Sciatic nerve (tissue), 2 donors: ENCODE measurements around the gene CAP1. TPM values are rescaled to one million over a fixed set of nuclear protein-coding genes. Genes with fewer than 3 reads are reported as not detected.
A peak's percentile ranks its signal among the peaks of the same experiment; 100 is the strongest.
"Not testable (repeated sequence)": the region's sequence is repeated elsewhere in the genome, so short reads cannot be mapped to it uniquely, and the experiment has no call there.

Source experiments
- ATAC-seq: fragments of 200-7000 bp; cut with Tn5 transposase; one replicate; pipeline ENCODE4 v1.9.1; 2020; ENCODE audit warnings: mild to moderate bottlenecking, moderate library complexity
- DNase-seq: peaks from one replicate; pipeline ENCODE4 v3.0.0-alpha.2; 2020; ENCODE audit warnings: low spot score
- intact Hi-C: fragments of 100-400 bp; cut with DNase I; formaldehyde crosslinking; loops from one replicate; pipeline ENCODE4 v1.14.2; 2022
- total RNA-seq: library from RNA; stranded (reverse); fragmentation: NEBNext Ultra II Directional; extraction: Animal tissue kit (Norgen Biotek cat#: 25700); gene quantifications from one replicate; pipeline ENCODE4 v1.2.1, GENCODE V29; 2021
- donor health status: DM: no; HTN: no; CAD: no.
- donor health status: DM: no; HTN: no; CAD: no.

The CAP1 gene
- total RNA-seq, 1 donor from 2014 or later: 359 TPM

DNA sequence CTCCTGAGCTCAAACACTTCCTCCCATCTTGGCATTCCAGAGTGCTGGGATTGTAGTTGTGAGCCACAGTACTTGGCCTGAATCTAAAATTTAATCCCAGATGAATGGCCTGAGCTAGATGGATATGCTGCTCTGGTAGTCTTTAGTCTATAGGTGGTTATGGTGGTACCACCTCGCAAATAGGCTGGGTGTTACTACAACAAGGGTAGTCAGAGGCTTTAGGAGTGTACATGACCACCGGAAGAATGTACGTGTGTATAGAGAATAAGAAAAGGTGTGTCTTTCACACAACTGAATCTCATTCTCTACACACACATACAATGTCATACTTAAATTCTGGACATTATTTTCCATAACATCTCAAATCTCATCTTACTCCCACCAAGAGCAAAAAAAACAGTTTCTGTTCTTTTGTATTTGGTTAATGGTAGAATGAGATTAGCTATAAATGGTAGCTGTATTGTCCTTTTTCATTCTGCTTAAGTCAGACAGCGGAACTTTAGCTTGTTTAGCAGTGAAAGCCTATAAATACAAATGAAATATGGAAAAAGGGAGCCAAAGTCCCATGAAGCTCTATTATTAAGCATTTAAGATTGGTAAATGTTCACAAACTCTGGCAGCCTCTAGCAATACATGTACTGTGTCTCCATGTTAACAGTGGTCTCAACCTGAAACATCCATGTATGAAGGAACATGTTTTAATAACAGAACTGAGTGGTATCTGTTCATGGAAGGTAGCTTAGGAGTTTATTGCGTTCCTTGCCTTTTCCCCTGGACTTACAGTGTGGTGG, 16.2 kb downstream of the CAP1 start:
- intact Hi-C loops: no loop called here
- ATAC-seq (no peak), DNase-seq (no peak)

DNA sequence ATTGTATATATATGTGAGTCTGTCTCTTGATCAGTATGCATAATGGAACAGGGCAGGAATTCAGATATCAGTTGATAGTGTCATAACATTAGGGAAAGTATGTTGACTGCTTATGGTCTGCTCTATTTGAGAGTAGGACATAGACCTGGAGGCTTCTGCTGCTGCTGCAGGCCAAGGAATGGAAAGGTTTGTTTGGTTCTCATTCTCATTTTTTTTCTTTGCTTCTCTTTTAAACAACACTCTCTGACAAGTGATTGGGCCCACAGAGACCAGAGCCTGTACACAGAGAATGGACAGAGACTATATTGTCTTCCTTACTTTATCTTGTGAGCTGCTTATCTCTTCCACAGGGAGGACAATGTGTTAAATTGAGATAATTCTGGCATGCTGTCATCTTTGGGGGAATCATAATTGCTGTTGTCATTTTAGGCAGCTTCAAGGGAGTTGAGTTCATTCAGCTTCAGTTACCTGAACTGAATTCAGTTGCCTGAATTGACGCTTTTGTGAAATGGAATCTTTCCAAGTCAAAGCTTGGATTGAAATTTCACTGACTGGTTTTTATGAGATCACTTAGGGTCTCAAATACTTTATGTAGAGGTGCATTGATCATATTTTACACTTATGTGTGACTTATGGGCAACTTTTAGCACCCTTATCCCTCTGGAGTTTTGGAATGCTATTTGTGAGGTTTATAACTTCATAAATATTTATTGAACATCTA, 16.9 kb downstream of the CAP1 start:
- intact Hi-C loops: no loop called here
- DNase-seq: no peak
- no peak for ATAC-seq

DNA sequence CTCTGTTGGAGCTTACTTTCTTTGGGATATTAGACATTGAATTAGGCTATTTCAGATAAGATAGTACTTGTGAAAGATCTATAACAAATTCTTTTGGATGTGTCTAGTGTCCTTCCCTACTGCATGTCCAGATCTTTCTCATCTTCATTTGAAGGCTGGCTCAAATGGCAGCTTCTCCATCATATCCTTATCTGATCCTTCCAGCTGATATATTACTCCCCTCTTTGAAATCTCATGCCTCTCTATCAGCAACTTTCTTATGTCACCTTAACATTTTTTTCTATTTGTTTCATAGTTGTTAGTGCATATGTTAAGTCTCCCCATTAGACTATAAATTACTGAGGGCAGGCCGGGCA, 17.5 kb downstream of the CAP1 start:
- ATAC-seq: no peak
- intact Hi-C loops: no loop called here

DNA sequence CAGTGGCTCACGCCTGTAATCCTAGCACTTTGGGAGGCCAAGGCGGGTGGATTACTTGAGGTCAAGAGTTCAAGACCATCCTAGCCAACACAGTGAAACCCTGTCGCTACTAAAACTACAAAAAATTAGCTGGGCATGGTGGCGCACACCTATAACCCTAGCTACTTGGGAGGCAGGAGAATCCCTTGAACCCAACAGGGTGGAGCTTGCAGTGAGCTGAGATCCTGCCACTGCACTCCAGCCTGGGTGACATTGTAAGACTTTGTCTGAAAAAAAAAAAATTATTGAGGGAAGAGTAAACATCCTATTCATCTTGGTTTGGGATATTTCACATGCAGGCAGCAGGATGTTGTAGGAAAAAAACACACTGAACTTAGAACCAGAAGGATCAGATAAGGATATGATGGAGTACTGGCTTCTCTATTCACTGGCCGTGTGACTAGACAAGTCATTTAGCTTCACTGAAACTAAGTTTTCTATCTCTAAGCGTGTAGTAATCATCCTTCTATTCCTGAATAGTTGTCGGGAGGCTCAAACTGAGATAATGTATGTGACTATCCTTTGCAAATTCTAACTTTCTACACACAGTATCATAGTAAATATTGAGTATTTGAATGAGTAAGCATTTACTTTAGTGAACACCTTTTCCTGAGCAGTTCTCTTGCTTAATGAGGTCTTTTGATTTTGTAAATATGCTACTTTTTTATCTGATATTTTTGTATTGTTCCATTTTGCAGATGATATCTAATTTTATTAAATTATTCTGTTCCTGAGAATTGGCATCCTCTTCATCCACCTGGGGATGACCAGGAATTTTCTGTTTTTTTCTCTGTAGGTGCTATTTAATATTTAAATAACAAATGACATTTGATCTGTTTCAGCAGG, 18.2 kb downstream of the CAP1 start:
- DNase-seq: no peak
- intact Hi-C loops: no loop called here
- no peak for ATAC-seq

More for the DNA sequence above, 17.5 kb downstream of the CAP1 start:
- DNase-seq: no peak

DNA sequence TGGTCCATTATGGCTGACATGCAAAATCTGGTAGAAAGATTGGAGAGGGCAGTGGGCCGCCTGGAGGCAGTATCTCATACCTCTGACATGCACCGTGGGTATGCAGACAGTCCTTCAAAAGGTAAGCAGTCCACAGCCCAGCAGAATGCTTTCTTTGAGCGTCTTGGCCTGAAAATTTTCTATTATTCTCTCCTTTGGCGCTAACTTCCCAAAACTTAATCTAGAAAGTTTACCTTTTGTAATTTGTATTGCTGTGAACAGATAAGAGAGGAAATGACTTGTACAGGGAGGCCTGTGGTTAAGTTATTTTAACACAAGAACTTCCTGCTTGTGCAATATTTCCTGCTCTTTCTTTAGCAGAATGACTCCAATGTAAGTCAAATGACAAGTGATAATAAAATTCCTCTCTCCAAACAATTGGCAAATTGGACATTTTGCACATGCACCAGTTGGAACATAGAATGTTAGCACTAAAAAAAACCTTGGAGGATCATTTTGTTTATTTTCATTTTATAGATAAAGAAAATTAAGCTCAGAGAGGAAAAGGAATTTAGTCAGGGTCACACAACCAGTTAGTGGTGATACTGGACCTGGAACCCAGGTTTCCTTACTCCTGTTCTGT, 18.9 kb downstream of the CAP1 start:
- DNase-seq: no peak
- intact Hi-C loops: no loop called here
- ATAC-seq: peak; percentile 56

DNA sequence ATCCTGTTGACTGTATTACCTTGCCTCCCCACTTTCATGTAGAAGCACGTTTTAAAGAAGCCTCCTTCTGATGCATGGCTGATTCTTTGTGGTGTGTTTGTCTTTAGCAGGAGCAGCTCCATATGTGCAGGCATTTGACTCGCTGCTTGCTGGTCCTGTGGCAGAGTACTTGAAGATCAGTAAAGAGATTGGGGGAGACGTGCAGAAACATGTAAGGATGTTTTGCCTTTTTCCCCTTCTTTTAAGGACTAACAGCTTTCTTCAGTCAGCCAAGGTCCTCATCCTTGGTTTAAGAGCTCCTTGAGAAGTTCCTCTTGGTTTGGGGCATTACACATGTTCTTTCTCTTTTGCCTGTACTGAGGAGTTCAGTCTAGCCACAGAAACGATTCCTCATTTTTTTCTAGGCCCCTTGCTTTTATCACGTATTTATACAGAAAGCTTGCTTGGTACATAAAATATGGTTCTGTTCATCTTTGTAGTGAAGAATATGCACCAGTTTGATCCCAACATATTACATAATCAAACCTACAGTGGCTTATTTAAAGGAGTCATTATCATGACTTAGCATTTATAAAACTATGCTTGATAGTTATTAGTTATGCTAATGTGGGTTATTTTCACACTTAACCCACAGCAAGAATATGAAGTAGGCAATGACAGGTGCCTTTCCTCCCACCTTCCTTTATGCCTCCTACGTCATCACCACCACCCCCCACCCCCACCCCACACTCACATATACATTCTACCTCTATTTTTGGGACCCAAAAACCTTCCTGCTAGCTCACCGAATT, 19.6 kb downstream of the CAP1 start:
- intact Hi-C loops: no loop called here
- DNase-seq (no peak), ATAC-seq (no peak)

DNA sequence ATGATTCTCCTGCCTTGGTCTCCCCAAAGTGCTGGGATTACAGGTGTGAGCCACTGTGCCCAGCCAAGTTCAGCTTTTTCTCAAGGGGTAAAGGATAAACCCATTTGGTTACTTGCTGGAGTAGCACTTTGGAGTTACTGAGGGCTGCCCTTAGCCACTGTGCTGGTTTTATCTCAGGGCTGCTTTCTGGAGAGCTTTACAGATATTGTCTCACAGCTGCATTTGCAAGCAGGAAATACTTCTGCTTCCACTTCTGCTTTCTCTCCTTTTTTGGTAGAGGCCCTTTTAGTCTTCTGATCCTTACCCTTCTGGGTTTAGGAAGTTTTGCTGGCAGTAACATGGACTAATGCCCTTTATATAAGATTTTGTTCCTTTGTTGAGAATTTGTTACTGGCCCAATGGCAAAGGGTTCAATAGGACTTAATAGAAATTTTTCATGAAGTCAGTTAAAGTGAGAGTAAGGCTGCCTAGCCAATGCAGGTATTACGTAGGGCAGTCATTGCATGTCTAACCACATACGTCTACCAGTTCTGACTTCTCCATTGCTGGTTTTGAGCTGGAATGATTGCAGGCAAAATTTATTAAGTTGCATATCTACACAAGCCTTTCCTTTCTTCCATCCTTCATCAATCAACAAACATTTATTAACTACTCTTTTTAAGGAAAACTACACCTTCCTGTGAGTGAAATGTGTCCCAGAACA, 24.4 kb downstream of the CAP1 start:
- no peak for DNase-seq
- peak; percentile 58 for ATAC-seq
- intact Hi-C loops: no loop called here

DNA sequence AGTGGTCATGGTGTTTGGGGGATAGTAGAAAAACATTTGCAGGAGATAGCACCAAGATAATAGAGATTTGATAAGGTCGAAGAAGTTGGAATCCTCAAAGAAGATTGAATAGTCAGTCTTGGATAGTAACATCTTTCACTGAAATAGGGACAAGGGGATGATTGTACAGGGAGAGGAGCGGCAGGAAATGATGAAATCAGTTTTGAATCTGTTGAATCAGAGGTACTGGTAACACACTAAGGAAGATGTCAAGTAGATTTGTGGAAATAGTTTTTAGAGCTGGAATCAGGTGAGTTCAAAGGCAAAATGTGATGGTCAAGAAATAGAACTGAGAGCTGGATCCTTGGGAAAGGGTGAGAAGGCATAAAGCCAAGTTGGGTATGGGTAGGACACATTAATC, 26.5 kb downstream of the CAP1 start:
- DNase-seq: no peak
- intact Hi-C loops: no loop called here
- no peak for ATAC-seq

DNA sequence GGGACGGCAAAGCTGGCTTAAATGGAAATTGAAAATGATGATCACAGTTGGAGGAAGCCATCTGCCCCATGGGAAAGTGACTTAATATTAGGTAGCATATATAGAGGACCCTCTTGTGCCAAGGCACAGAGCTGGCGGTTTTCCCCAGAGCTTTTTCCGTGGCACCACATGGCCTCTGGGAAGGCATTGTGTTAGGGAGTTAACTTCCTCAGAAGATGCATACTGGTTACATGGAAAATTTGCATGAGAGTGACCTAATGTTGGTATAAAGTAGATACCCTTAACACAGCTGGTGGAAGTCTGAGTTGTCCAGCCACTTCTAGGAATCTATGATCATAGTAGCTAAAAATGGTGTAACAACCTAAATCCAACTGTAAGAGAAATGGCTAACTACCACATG, 27.3 kb downstream of the CAP1 start:
- DNase-seq (no peak), ATAC-seq (no peak)
- intact Hi-C loops: no loop called here

DNA sequence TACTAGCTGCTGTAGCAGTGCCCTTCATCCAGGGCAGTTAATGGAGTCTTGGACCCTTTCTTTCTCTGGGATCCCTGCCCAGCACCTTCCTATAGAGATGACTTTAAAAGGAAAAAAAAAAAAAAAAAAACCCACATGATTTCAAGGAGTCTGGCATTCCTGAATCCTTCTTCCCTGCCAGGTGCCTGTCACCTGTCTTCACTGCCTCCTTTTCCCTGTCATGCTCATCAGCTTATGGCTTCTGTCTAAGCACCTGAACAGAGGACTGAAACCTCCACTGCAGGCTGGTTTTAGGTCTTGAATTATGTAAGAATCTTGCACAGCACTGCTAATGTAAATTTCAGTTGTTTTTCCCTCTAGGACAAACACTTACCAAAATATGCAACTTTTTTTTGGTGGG, 31.6 kb downstream of the CAP1 start:
- no peak for DNase-seq
- ATAC-seq: no peak
- intact Hi-C loops: no loop called here

DNA sequence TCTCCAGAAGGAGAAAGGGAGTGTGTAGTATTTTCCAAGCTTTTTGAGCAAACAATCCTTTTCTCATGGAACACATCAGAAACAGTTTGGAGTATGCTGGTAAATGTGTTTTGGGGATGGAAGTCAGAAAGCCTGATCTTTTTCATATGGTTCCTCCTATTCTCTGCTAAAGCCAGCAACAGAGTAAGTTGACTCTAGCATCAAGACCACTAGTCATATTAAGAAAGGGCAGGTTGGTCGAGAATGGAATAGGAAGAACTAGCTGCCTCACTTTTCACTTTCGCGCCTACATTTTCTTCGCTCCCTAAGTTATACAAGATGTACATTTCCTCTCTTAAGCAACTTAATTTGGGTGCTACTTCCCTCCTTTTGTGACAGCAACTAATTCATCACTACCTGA, 32.5 kb downstream of the CAP1 start:
- intact Hi-C loops: no loop called here
- DNase-seq (no peak), ATAC-seq (no peak)

DNA sequence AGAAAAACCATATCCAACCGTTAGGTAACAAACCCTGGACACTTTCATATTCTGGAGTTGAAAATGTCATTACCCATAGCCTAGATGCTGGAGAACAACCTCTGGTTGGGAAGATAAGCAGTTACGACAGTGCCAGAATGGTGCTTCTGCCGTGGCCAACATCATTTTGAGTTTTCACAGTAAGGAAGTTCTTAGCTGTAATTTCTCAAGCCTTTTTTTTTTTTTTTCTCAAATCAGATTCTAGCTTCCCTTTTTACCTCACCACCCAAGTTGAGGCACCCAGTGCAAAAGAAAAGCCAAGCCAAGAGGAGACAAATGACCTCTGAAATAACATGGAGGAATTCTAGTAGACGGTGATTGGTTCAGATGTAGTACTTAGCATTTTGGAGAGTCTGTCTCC, 34.7 kb downstream of the CAP1 start:
- no peak for ATAC-seq
- intact Hi-C loops: no loop called here

DNA sequence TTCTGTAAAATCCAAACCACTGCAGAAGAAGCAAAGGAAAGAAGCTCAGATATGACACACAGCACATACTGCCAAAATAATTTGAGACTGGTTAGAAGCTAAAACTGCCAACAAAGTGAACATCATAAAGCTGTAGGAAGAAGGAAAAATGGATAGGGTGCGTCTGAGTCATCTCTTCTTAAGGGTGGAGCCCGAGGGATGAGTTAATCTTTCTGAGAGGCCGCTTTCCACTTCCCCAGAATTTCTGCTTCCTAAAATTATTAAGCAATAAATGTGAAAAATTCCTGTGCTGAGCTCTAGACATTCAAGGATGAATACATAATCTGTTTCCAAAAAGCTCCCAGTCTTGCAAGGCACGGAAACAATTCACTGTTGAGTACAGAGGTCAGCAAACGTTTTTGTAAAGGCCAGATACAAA, 36.4 kb downstream of the CAP1 start:
- ATAC-seq (no peak), DNase-seq (no peak)
- intact Hi-C loops: no loop called here

More for the DNA sequence above, 34.7 kb downstream of the CAP1 start:
- DNase-seq: no peak

DNA sequence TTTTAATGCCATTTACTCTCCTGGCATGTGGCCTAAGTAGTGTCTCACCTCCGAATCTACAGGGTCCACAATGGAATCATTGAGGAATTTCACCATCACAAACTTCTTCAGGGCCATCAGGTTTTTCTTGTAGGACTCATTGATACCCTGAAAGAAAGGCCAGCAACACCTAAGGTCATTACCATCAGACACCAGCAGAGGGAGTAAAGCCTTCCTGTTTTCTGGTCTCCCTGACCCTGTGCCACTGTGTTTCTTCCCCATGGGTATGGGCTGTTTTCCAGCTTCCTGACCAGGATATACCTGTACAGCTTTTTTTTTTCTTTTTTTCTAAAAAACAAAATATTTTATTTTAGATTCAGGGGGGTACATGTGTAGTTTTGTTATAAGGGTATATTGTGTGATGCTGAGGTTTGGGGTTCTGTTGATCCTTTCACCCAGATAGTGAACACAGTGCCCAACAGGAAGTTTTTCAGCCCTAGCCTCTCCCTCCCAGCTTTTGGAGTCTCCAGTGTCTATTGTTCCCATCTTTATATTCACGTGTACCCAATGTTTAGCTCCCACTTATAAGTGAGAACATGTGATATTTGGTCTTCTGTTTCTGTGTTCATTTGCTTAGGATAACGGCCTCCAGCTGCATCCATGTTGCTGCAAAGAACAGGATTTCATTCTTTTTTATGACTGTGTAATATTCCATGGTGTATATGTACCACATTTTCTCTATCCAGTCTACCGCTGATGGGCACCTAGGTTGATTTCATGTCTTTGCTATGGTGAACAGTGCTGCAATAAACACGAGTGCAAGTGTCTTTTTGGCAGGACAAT, 38.2 kb downstream of the CAP1 start:
- intact Hi-C loops: no loop called here
- DNase-seq (no peak), ATAC-seq (peak; percentile 65)

DNA sequence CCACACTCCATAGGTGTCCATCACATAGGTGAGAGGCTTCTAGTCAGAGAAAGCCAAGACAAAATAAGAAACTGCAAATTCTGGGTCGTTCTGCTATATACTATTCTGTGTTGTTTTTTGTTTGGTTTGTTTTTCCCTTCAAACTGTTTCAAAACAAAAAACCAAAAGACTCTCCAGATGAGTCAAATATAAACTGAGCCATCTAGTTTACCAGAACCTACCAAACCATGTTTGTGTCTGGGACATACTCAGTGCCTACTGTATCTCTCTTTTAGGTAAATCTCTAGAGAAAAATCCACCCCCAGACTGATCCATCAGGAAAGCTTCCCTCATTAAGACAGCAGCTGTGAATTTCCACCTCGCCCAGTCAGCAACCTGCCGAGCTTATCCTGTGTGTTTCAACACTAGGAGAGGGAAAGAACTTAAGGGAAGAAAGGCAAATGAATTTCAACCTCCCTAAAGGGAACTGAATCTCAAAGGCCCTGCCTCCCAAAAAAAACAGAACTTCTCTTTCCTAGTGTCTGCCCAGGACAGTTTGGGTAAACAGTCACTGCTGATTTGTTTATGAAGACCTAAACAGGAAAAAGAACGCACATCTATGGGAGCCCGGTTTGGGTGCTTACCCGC, 39.4 kb downstream of the CAP1 start:
- intact Hi-C loops: no loop called here
- DNase-seq (no peak), ATAC-seq (no peak)

DNA sequence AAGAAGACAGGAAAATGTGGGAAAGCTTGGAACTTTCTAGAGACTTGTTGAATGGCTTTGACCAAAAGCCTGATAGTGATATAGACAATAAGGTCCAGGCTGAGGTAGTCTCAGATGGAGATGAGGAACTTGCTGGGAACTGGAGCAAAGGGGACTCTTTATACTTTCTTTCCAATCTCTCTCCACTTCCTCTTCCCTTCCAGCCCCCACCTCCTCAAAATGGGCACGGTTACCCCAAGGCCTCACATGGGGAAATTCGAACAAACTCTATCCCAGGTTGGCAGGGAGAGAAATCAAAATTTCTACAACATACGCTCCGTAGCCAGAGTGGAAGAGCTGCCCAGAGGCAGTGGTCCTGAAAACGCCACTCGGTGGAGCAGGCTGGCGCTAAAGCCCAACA, 41.3 kb downstream of the CAP1 start:
- intact Hi-C loops: no loop called here
- ATAC-seq (no peak), DNase-seq (no peak)

DNA sequence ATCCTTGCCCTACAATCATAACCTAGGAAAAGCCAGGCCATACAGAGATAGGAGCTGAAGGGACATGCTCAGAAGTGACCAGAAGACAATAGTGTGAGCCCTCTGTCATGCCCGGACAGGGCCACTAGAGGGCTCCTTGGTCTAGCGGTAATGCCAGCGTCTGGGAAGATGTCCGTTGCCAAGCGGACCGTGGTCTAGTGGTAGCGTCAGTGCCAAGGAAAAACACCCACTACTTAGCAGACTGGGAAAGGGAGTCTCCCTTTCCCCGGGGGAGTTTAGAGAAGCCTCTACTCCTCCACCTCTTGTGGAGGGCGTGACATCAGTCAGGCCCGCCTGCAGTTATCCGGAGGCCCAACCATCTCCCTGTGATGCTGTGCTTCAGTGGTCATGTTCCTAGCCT, 44.2 kb downstream of the CAP1 start:
- ATAC-seq, intact Hi-C loops: not testable (repeated sequence)
- DNase-seq: peak; percentile 80
